ENCODE measurements around the gene KCNQ5. TPM values are rescaled to one million over a fixed set of nuclear protein-coding genes. Genes with fewer than 3 reads are reported as not detected.
A peak's percentile ranks its signal among the peaks of the same experiment; 100 is the strongest.
"Not testable (repeated sequence)": the region's sequence is repeated elsewhere in the genome, so short reads cannot be mapped to it uniquely, and the experiment has no call there.

The KCNQ5 gene
- total RNA-seq (2014; rRNA removed; shearing (Covaris generic)), result 0.84 TPM in 2 replicates
- polyA plus RNA-seq (2014; cell fraction: nucleus; rRNA removed), result 0.35 and 0.56 TPM in 2 replicates

- DNase-seq (ENCODE audit: extremely low read depth, low read depth), result no peak
These were observed at the start of gene KCNQ5 for GRCh38 chr6:72621291-72622093. TSS of gene KCNQ5 (plus strand) at chr6:72622064.

GRCh38 chr6:72579865-72580264, 42.0 kb upstream of the KCNQ5 start:
- no peak for DNase-seq (ENCODE audit: extremely low read depth, low read depth)

GRCh38 chr6:72580281-72580940, 41.5 kb upstream of the KCNQ5 start:
- peak; percentile 3 for DNase-seq (ENCODE audit: extremely low read depth, low read depth)

- DNase-seq (ENCODE audit: extremely low read depth, low read depth), result not testable (repeated sequence)
These were observed 40.9 kb upstream of the KCNQ5 start for GRCh38 chr6:72580950-72581349.

GRCh38 chr6:72588155-72588554, 33.7 kb upstream of the KCNQ5 start:
- DNase-seq (ENCODE audit: extremely low read depth, low read depth), result no peak

- no peak for DNase-seq (ENCODE audit: extremely low read depth, low read depth)
These were observed 32.8 kb upstream of the KCNQ5 start for GRCh38 chr6:72589096-72589495.

GRCh38 chr6:72595812-72596211, 26.1 kb upstream of the KCNQ5 start:
- no peak for DNase-seq (ENCODE audit: extremely low read depth, low read depth)

GRCh38 chr6:72616406-72617015, 5.4 kb upstream of the KCNQ5 start:
- no peak for DNase-seq (ENCODE audit: extremely low read depth, low read depth)

- DNase-seq (ENCODE audit: extremely low read depth, low read depth), result no peak
These were observed 4.1 kb upstream of the KCNQ5 start for GRCh38 chr6:72617721-72618120.

- DNase-seq (ENCODE audit: extremely low read depth, low read depth), result no peak
These were observed 1.8 kb upstream of the KCNQ5 start for GRCh38 chr6:72619883-72620696.

GRCh38 chr6:72620871-72621290, 983 bp upstream of the KCNQ5 start:
- DNase-seq (ENCODE audit: extremely low read depth, low read depth), result no peak

- DNase-seq (ENCODE audit: extremely low read depth, low read depth), result no peak
These were observed 453 bp downstream of the KCNQ5 start for GRCh38 chr6:72622094-72622940.

- DNase-seq (ENCODE audit: extremely low read depth, low read depth), result no peak
These were observed 1.9 kb downstream of the KCNQ5 start for GRCh38 chr6:72623808-72624207.

GRCh38 chr6:72624557-72625160, 2.8 kb downstream of the KCNQ5 start:
- DNase-seq (ENCODE audit: extremely low read depth, low read depth), result no peak

- DNase-seq (ENCODE audit: extremely low read depth, low read depth), result no peak
These were observed 4.3 kb downstream of the KCNQ5 start for GRCh38 chr6:72626126-72626525.

- DNase-seq (ENCODE audit: extremely low read depth, low read depth), result no peak
These were observed 5.7 kb downstream of the KCNQ5 start for GRCh38 chr6:72627539-72627938.

GRCh38 chr6:72631480-72631879, 9.6 kb downstream of the KCNQ5 start:
- DNase-seq (ENCODE audit: extremely low read depth, low read depth), result no peak

GRCh38 chr6:72635636-72636035, 13.8 kb downstream of the KCNQ5 start:
- DNase-seq (ENCODE audit: extremely low read depth, low read depth), result no peak

GRCh38 chr6:72636215-72636614, 14.4 kb downstream of the KCNQ5 start:
- no peak for DNase-seq (ENCODE audit: extremely low read depth, low read depth)
